Colonic mucosa (tissue), 4 donors: ENCODE results near the gene ARHGAP12. TPM values are rescaled to one million over a fixed set of nuclear protein-coding genes. Genes with fewer than 3 reads are reported as not detected.
"Not testable (repeated sequence)": the region's sequence is repeated elsewhere in the genome, so short reads cannot be mapped to it uniquely, and the experiment has no call there.

ENCODE experiments used
- DNase-seq: peaks from one replicate; pipeline ENCODE4 v3.0.0-alpha.2; 2020
- H3K27ac ChIP-seq: fragments of 200-600 bp; one replicate; pipeline ENCODE4 v1.8.0; 2021
- H3K27me3 ChIP-seq: fragments of 200-600 bp; one replicate; pipeline ENCODE4 v1.8.0; 2021
- H3K36me3 ChIP-seq: fragments of 200-600 bp; one replicate; pipeline ENCODE4 v1.8.0; 2021
- H3K4me1 ChIP-seq: fragments of 200-600 bp; one replicate; pipeline ENCODE4 v1.8.0; 2021; ENCODE audit warnings: mild to moderate bottlenecking
- H3K4me3 ChIP-seq: fragments of 200-600 bp; one replicate; pipeline ENCODE4 v1.8.0; 2021
- H3K9ac ChIP-seq, 2 donors: one replicate each; pipeline ENCODE4 v1.7.0; 2013; ENCODE audit warnings: control low read depth in 2 of 2, low read depth in 2 of 2, low read length in 2 of 2
- H3K9me3 ChIP-seq: fragments of 200-600 bp; one replicate; pipeline ENCODE4 v1.8.0; 2021
- CTCF ChIP-seq: fragments of 200-600 bp; IDR thresholded peaks from one replicate; pipeline ENCODE4 v1.8.0; 2022; ENCODE audit warnings: antibody characterized with exemption, mild to moderate bottlenecking
- intact Hi-C: fragments of 100-400 bp; cut with DNase I; formaldehyde crosslinking; loops from one replicate; pipeline ENCODE4 v1.14.1; 2022
- total RNA-seq, 2 donors: library from RNA; stranded (reverse); fragmentation: NEBNext Ultra II Directional in 1 of 2; extraction: Animal tissue kit (Norgen Biotek cat#: 25700) in 1 of 2; gene quantifications; one replicate each; pipeline ENCODE4 v1.2.1, GENCODE V29; 2021
- donor health status: healthy.
- donor health status: DM: no; HTN: no; CAD: no.
- donor health status: DM: no; HTN: no; CAD: no.

The ARHGAP12 gene
- total RNA-seq, 2 donors from 2014 or later, result 25.1 to 43.9 TPM

DNA sequence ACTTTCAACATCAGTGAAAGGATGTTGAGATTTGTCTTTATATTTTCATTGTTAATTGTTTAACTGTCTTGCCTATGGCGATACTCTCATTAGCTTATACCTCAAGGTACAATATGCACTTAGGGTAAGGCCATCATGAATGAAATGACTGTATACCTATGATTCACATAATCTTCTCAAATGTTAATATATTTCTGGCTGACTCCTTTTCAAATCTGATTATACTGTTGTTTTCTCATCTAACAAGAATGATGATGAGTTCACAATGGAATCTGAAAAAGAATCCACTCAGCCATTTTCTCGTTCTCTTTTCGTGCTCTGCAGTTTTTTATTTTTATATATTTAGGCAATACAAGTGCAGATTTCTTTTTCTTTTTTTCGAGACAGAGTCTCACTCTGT lies 159.1 kb downstream of the ARHGAP12 start:
- Histone ChIP-seq H3K27me3 (no peaks in the 10 kb centered on the region), H3K4me3 (no peak overlapping the region), H3K27ac (no peak overlapping the region), H3K36me3 (no peaks in the 10 kb centered on the region), H3K9me3 (no peaks in the 10 kb centered on the region), H3K4me1 (no peaks in the 10 kb centered on the region), H3K9ac (no peak overlapping the region)
- intact Hi-C loops, result no loop called here
- no peak for TF ChIP-seq CTCF
- DNase-seq, result no peak

- intact Hi-C loops, H3K4me1 ChIP-seq, H3K4me3 ChIP-seq, H3K27me3 ChIP-seq, DNase-seq, H3K9ac ChIP-seq, H3K36me3 ChIP-seq, H3K9me3 ChIP-seq, H3K27ac ChIP-seq: not testable (repeated sequence)
Observed at GRCh38 chr10:31768935-31769334, 159.7 kb downstream of the ARHGAP12 start.

DNA sequence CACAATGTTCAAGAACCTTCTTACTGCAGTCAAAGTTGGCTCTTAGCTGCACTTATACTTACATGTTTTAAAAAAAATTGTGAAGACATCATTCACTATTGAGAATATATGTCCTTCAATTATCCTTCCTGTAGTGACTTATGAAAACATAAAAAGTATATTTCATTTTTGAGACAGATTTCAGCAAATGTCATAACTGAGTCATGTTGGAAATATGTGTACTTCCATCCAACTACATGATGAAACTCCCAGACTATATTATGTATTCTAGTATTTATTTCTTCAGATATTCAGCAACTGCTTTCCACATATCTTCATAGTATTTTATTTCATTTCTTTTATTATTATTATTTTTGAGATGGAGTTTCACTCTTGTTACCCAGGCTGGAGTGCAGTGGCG lies 160.2 kb downstream of the ARHGAP12 start:
- no peak overlapping the region for H3K9ac ChIP-seq
- no peak for DNase-seq
- intact Hi-C loops, result no loop called here
- no peaks in the 10 kb centered on the region for H3K36me3 ChIP-seq
- H3K27ac ChIP-seq, result no peak overlapping the region
- no peaks in the 10 kb centered on the region for H3K9me3 ChIP-seq
- no peaks in the 10 kb centered on the region for H3K4me1 ChIP-seq
- no peak for TF ChIP-seq CTCF
- no peaks in the 10 kb centered on the region for H3K27me3 ChIP-seq
- no peak overlapping the region for H3K4me3 ChIP-seq

DNA sequence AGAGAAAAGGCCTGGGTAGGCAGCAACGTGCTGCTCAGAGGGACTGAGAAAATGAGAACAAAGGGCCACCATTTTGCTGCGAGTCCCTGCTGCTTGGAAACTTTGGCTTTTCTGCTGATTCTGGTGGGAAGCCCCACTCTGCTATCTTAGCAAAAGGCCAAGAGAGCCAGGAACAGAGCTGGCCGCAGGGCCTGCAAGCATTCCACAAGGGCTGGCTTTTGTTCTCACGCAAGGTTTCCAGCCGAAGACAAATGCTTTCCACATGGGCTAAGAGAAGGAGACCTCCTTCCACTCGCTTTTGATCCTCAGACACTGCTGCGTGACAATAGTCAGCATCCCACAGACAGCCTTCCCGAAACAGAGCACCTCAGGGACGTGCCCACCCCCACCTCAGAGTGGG lies 163.1 kb downstream of the ARHGAP12 start:
- H3K9ac ChIP-seq, result no peak overlapping the region
- H3K27me3 ChIP-seq, result no peaks in the 10 kb centered on the region
- H3K27ac ChIP-seq, result no peak overlapping the region
- H3K36me3 ChIP-seq, result no peaks in the 10 kb centered on the region
- no peak overlapping the region for H3K4me3 ChIP-seq
- no peak for DNase-seq
- no peaks in the 10 kb centered on the region for H3K4me1 ChIP-seq
- H3K9me3 ChIP-seq, result no peaks in the 10 kb centered on the region
- intact Hi-C loops, result no loop called here
- no peak for TF ChIP-seq CTCF

- H3K4me3 ChIP-seq, result no peak overlapping the region
- intact Hi-C loops, result no loop called here
- no peaks in the 10 kb centered on the region for H3K4me1 ChIP-seq
- H3K36me3 ChIP-seq, result no peaks in the 10 kb centered on the region
- no peaks in the 10 kb centered on the region for H3K27me3 ChIP-seq
- no peaks in the 10 kb centered on the region for H3K9me3 ChIP-seq
- H3K27ac ChIP-seq, result no peak overlapping the region
- DNase-seq, result no peak
- no peak overlapping the region for H3K9ac ChIP-seq
- TF ChIP-seq CTCF, result no peak
Observed at GRCh38 chr10:31762316-31762715, 166.3 kb downstream of the ARHGAP12 start.

GRCh38 chr10:31761156-31761555 lies 167.5 kb downstream of the ARHGAP12 start:
- no peak overlapping the region for H3K4me3 ChIP-seq
- peak overlapping the region in 1 of 2 donors; percentile 69 for H3K9ac ChIP-seq
- intact Hi-C loops, result no loop called here
- H3K27ac ChIP-seq, result no peak overlapping the region
- no peaks in the 10 kb centered on the region for H3K36me3 ChIP-seq
- no peaks in the 10 kb centered on the region for H3K27me3 ChIP-seq
- no peaks in the 10 kb centered on the region for H3K4me1 ChIP-seq
- no peak for DNase-seq
- H3K9me3 ChIP-seq, result no peaks in the 10 kb centered on the region
- TF ChIP-seq CTCF, result no peak
